Activated CD4-positive, alpha-beta memory T cell treated with anti-CD3 and anti-CD28 coated beads for 36 hours (primary cell): Measurements from ENCODE around the gene KDM4C. TPM values are rescaled to one million over a fixed set of nuclear protein-coding genes. Genes with fewer than 3 reads are reported as not detected.
"Not testable (repeated sequence)": the region's sequence is repeated elsewhere in the genome, so short reads cannot be mapped to it uniquely, and the experiment has no call there.

Source experiments
- CTCF ChIA-PET: fragments of 350-600 bp; sonication (Branson Sonifier 250); formaldehyde crosslinking; loops from one replicate; lab custom pipeline; 2021; ENCODE audit warnings: antibody characterized with exemption, inconsistent platforms; lab: Charles Lee
- POLR2A ChIA-PET: fragments of 350-600 bp; sonication (Branson Sonifier 250); formaldehyde crosslinking; loops from one replicate; lab custom pipeline; 2021; ENCODE audit warnings: antibody characterized with exemption; lab: Charles Lee
- DNase-seq: peaks from one replicate; pipeline ENCODE4 v3.0.0-alpha.2; 2020
- H3K27ac Mint-ChIP-seq: one replicate; pipeline ENCODE4 v1.8.0; 2021; ENCODE audit warnings: mixed read lengths
- H3K27me3 Mint-ChIP-seq: one replicate; pipeline ENCODE4 v1.8.0; 2021; ENCODE audit warnings: mixed read lengths
- H3K36me3 Mint-ChIP-seq: one replicate; pipeline ENCODE4 v1.8.0; 2021; ENCODE audit warnings: mixed read lengths
- H3K4me1 Mint-ChIP-seq: one replicate; pipeline ENCODE4 v1.8.0; 2021; ENCODE audit warnings: low read depth, mixed read lengths
- H3K4me3 Mint-ChIP-seq: one replicate; pipeline ENCODE4 v1.8.0; 2021; ENCODE audit warnings: mild to moderate bottlenecking, mixed read lengths
- H3K9me3 Mint-ChIP-seq: one replicate; pipeline ENCODE4 v1.8.0; 2021; ENCODE audit warnings: mixed read lengths
- intact Hi-C: fragments of 100-400 bp; cut with micrococcal nuclease; formaldehyde crosslinking; loops from one replicate; pipeline ENCODE4 v1.15.1; 2023
- total RNA-seq, 2 experiments: library from RNA; stranded (reverse); gene quantifications; one replicate each; pipeline ENCODE4 v1.2.3, GENCODE V29; 2021

The KDM4C gene
- total RNA-seq, 2 experiments from 2014 or later = 26.2 to 28.8 TPM

DNA sequence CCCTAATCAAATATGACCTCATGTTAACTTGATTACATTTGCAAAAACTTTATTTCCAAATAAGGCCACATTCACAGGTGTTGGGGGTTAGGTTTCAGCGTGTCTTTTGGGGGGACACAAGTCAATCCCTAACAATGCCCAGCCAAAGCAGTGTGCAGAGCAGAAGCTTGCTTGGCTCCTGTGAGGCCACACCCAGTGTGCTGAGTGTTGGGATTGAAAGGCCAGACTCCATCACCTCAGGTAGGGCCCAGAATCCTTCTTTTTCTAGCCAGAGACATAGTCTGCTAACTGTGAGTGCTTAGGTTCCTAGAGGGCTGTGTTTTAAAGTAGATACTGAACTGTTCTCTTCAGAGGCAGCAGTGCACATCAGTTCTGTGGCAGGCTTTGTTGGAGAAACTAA, 27.9 kb downstream of the KDM4C start:
- H3K27ac Mint-ChIP-seq = no peak overlapping the region

DNA sequence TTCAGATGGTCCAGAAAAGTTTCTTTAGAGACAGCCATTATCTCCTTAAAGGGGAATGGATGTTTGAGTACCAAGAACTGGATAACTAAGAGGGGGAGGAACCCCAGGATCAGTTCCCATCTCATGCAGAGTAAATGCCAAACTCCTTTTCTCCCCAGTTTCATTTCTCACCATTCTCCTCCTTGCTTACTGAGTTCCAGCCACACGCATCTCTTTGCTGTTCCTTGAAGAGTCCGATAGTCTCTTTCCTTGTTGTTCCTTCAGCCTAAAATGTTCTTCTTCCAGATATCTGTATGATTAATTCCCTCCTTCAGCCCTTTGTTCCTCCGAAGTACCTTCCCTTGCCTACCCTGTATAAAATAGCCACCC, 30.0 kb downstream of the KDM4C start:
- Mint-ChIP-seq H3K27me3 (no peaks in the 10 kb centered on the region), H3K4me3 (no peak overlapping the region), H3K27ac (no peak overlapping the region), H3K36me3 (peaks cover 6% of the 10 kb centered on the region), H3K4me1 (peaks cover 51% of the 10 kb centered on the region), H3K9me3 (no peaks in the 10 kb centered on the region)
- intact Hi-C loops = no loop called here
- ChIA-PET POLR2A (no interaction called here), CTCF (no interaction called here)
- DNase-seq = no peak

More for the DNA sequence above, 27.9 kb downstream of the KDM4C start:
- peaks cover 3% of the 10 kb centered on the region for H3K36me3 Mint-ChIP-seq
- no peak for DNase-seq
- intact Hi-C loops = no loop called here
- no peaks in the 10 kb centered on the region for H3K9me3 Mint-ChIP-seq
- no peak overlapping the region for H3K4me3 Mint-ChIP-seq
- no peaks in the 10 kb centered on the region for H3K27me3 Mint-ChIP-seq
- peaks cover 63% of the 10 kb centered on the region for H3K4me1 Mint-ChIP-seq
- ChIA-PET CTCF (no interaction called here), POLR2A (no interaction called here)

DNA sequence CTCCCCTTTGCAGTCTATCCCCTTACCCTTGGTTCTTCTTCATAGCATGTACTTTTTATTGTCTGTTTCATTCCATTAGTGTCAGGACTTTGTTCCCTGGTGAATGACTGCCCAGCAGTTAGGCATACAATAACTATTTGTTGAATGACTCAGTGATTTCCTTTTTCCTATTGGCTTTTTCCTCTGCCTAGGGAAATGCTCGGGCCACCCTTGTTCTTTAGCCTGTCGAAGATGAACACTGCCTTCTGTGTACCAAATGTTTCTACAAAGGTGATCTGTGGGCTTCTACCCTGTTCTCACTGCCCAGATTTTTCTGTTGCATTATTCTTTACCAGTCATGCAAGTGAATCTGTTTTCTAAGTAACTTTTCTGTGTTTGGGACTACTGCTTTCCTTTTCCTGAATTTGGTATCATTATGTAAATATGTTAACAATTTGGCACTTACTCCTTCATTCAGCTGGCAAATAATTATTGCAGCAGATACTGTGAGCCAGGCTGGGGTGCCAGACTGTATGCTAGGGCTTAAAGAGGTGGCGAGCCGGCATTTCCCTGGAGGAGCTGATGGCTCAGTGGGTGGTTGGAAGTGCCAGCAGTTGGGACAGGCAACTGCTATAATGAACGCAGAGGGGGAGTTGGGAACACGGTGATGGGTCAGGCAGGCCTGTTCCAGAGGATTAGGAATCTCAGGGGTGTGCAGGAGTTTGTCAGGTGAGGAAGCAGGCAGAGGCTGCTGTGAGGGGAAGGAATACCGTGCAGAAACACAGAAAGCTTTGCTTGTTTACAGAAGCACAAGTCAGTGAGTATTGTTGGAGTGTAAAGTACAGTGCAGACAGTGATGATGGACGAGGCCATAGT, 30.6 kb downstream of the KDM4C start:
- peaks cover 45% of the 10 kb centered on the region for H3K4me1 Mint-ChIP-seq
- no peak overlapping the region for H3K27ac Mint-ChIP-seq
- H3K4me3 Mint-ChIP-seq = no peak overlapping the region
- POLR2A ChIA-PET = no interaction called here
- intact Hi-C loops = no loop called here
- DNase-seq = no peak
- CTCF ChIA-PET = no interaction called here
- H3K36me3 Mint-ChIP-seq = peaks cover 10% of the 10 kb centered on the region
- H3K9me3 Mint-ChIP-seq = no peaks in the 10 kb centered on the region
- H3K27me3 Mint-ChIP-seq = no peaks in the 10 kb centered on the region

DNA sequence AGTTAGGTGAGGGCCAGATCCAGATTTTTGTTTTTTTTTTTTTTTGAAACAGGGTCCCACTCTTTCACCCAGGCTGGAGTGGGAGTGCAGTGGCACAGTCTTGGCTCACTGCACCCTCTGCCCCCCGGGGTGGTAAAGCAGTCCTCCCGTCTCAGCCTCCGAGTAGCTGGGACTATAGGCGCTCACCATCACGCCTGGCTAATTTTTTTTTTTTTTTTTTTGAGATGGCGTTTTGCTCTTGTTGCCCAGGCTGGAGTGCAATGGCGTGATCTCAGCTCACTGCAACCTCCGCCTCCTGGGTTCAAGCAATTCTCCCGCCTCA, 31.2 kb downstream of the KDM4C start:
- CTCF ChIA-PET, H3K4me3 Mint-ChIP-seq, POLR2A ChIA-PET, H3K27me3 Mint-ChIP-seq, DNase-seq, intact Hi-C loops, H3K27ac Mint-ChIP-seq, H3K9me3 Mint-ChIP-seq: not testable (repeated sequence)
- peaks cover 39% of the 10 kb centered on the region for H3K4me1 Mint-ChIP-seq
- H3K36me3 Mint-ChIP-seq = peaks cover 13% of the 10 kb centered on the region

DNA sequence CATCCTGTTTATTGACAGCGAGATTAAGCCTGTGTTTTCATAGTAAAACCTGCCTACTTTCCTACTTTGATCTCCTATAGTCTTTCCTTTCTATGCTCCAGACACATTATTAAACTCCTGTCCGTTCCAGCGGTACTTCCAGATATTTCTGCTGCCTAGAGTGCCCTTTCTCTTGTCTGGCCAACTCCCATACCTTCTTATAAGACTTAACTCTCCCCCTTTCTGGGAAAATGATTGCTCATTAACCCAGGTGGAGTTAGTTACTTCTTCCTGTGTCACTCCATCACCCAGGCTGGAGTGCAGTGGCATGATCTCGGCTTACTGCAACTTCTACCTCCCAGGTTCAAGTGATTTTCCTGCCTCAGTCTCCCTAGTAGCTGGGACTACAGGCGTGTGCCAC, 33.1 kb downstream of the KDM4C start:
- no peak overlapping the region for H3K4me3 Mint-ChIP-seq
- DNase-seq = no peak
- POLR2A ChIA-PET = no interaction called here
- peak overlapping the region; percentile 54 for H3K27ac Mint-ChIP-seq
- no peaks in the 10 kb centered on the region for H3K9me3 Mint-ChIP-seq
- CTCF ChIA-PET = no interaction called here
- peaks cover 24% of the 10 kb centered on the region for H3K4me1 Mint-ChIP-seq
- H3K27me3 Mint-ChIP-seq = no peaks in the 10 kb centered on the region
- intact Hi-C loops = no loop called here
- H3K36me3 Mint-ChIP-seq = peaks cover 18% of the 10 kb centered on the region

DNA sequence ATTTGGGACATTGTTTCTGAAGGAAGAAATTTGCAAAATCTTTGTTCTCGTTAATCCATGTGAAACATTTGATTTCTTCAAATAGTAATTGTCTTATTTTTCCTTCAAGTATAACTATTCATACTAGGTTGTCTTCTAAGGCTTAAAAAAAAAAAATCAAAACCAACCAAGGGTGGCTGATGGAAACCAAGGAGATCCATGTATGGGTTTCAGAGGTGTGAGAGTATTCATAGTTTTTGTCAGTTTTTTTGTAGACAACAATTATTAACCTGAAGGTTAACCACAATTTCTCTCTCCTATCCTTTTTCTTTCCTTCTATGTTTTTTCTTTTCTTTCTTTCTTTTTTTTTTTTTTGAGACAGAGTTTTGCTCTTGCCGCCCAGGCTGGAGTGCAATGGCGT, 35.4 kb downstream of the KDM4C start:
- H3K9me3 Mint-ChIP-seq = no peaks in the 10 kb centered on the region
- H3K27ac Mint-ChIP-seq = no peak overlapping the region
- no peaks in the 10 kb centered on the region for H3K27me3 Mint-ChIP-seq
- H3K36me3 Mint-ChIP-seq = peaks cover 28% of the 10 kb centered on the region
- ChIA-PET CTCF (no interaction called here), POLR2A (no interaction called here)
- no peak overlapping the region for H3K4me3 Mint-ChIP-seq
- intact Hi-C loops = no loop called here
- no peak for DNase-seq
- peaks cover 11% of the 10 kb centered on the region for H3K4me1 Mint-ChIP-seq

DNA sequence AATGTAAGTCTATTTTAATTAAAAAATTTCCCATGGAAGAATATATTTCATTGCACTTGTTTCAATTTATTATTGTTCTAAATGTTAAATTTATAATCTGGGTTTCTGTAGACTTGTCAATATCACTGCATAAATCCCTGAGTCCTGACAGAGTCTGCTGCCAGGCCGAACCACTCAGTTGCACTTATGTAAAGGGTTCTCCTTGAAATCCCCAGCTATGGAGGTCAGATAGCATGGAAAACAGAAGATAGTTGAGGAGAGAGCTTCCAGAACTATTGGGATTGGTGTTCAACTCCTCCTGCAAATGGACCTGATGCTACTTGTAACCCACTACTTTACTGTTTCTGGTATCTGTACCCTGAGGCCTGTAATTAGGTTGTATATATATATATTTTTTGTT, 37.2 kb downstream of the KDM4C start:
- H3K4me3 Mint-ChIP-seq = no peak overlapping the region
- peaks cover 5% of the 10 kb centered on the region for H3K4me1 Mint-ChIP-seq
- H3K27me3 Mint-ChIP-seq = no peaks in the 10 kb centered on the region
- CTCF ChIA-PET = no interaction called here
- peaks cover 31% of the 10 kb centered on the region for H3K36me3 Mint-ChIP-seq
- H3K27ac Mint-ChIP-seq = no peak overlapping the region
- POLR2A ChIA-PET = no interaction called here
- intact Hi-C loops = no loop called here
- H3K9me3 Mint-ChIP-seq = no peaks in the 10 kb centered on the region
- no peak for DNase-seq

DNA sequence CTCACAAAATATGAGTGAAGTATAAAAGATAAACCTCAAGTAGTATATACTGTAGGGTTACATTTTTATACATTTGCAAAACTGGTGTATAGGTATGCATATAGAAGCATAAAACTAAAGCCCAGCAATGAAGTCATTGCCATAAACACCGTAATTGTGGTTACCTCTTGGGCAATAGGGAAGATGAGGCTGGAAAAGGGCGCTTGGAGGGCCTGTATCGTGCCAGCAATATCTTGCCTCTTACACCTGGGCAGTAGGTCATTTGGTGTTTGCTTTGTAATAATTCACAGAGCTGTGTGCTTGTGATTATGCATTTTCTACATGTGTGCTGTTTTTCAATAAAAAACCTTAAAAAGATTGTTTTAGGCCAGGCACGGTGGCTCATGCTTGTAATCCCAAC, 45.2 kb downstream of the KDM4C start:
- ChIA-PET POLR2A (no interaction called here), CTCF (no interaction called here)
- no peak overlapping the region for H3K27ac Mint-ChIP-seq
- intact Hi-C loops = no loop called here
- H3K4me1 Mint-ChIP-seq = no peaks in the 10 kb centered on the region
- H3K4me3 Mint-ChIP-seq = no peak overlapping the region
- H3K36me3 Mint-ChIP-seq = peaks cover 16% of the 10 kb centered on the region
- H3K27me3 Mint-ChIP-seq = no peaks in the 10 kb centered on the region
- no peaks in the 10 kb centered on the region for H3K9me3 Mint-ChIP-seq
- DNase-seq = no peak

DNA sequence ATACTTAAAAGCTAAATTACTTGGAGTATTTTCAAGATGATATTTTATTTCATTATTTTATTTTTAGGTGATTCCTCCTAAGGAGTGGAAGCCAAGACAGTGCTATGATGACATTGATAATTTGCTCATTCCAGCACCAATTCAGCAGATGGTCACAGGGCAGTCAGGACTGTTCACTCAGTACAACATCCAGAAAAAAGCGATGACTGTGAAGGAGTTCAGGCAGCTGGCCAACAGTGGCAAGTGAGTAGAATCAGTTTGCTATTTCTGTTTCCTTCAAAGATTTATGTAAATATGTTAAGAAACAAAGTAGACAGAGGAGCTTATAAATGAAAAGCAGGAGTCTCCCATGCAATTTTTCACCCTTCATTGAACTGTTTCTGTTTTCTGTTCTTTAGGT, 47.8 kb downstream of the KDM4C start:
- CTCF ChIA-PET = no interaction called here
- POLR2A ChIA-PET = interaction anchor here (0.6 kb wide), 1 partner anchor 20 kb away, joined by 3 read pairs; no protein-coding TSS in a partner anchor
- no peaks in the 10 kb centered on the region for H3K9me3 Mint-ChIP-seq
- H3K36me3 Mint-ChIP-seq = peaks cover 14% of the 10 kb centered on the region
- no peaks in the 10 kb centered on the region for H3K27me3 Mint-ChIP-seq
- H3K4me1 Mint-ChIP-seq = no peaks in the 10 kb centered on the region
- no peak for DNase-seq
- intact Hi-C loops = no loop called here
- H3K27ac Mint-ChIP-seq = no peak overlapping the region
- H3K4me3 Mint-ChIP-seq = no peak overlapping the region

DNA sequence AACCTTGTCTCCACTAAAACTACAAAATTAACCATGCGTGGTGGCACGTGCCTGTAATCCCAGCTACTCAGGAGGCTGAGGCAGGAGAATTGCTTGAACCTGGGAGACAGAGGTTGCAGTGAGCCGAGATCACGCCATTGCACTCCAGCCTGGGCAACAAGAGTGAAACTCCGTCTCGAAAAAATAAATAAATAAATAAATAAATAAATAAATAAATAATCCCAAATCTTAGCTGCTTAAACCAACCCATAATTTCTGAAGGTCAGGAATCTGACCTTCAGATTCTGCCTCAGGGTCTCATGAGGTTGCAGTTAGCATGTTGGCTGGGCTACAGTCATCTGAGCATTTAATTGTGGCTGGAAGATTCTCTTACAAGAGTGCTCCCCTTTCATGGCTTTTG, 48.5 kb downstream of the KDM4C start:
- intact Hi-C loops, H3K4me1 Mint-ChIP-seq, H3K27ac Mint-ChIP-seq, H3K9me3 Mint-ChIP-seq, CTCF ChIA-PET, POLR2A ChIA-PET, DNase-seq, H3K4me3 Mint-ChIP-seq, H3K27me3 Mint-ChIP-seq: not testable (repeated sequence)
- peaks cover 14% of the 10 kb centered on the region for H3K36me3 Mint-ChIP-seq

DNA sequence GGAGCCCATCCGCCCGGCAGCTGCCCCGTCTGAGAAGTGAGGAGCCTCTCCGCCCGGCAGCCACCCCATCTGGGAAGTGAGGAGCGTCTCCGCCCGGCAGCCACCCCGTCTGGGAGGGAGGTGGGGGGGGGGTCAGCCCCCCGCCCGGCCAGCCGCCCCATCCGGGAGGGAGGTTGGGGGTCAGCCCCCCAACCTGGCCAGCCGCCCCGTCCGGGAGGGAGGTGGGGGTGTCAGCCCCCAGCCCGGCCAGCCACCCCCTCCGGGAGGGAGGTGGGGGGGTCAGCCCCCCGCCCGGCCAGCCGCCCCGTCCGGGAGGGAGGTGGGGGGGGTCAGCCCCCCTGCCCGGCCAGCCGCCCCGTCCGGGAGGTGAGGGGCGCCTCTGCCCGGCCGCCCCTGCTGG, 49.9 kb downstream of the KDM4C start:
- H3K4me3 Mint-ChIP-seq, POLR2A ChIA-PET: not testable (repeated sequence)
- peaks cover 14% of the 10 kb centered on the region for H3K36me3 Mint-ChIP-seq

DNA sequence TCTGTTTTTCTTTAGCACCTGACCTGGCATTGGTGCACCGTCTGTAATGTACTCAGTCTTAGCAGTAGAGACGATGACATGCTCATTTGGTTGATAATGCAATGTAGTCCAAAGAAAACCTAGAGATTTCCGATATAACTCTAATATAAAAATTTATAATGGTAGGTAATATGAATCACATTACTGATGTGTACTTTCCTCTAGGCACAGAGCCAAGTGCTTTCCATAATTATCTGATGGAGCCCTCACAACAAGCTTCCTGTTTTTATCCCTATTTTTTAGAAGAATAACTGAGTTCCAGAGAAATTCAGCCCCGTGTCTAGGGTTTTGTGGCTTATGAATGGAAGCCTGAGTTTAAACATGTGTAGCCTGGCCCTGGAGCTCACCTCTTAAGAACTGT, 53.7 kb downstream of the KDM4C start:
- no peak for DNase-seq
- Mint-ChIP-seq H3K27me3 (no peaks in the 10 kb centered on the region), H3K27ac (no peak overlapping the region), H3K4me1 (peaks cover 3% of the 10 kb centered on the region), H3K9me3 (no peaks in the 10 kb centered on the region), H3K36me3 (peaks cover 10% of the 10 kb centered on the region), H3K4me3 (no peak overlapping the region)
- intact Hi-C loops = no loop called here
- ChIA-PET POLR2A (no interaction called here), CTCF (no interaction called here)

More for the DNA sequence above, 49.9 kb downstream of the KDM4C start:
- H3K27me3 Mint-ChIP-seq, DNase-seq, intact Hi-C loops, CTCF ChIA-PET, H3K4me1 Mint-ChIP-seq, H3K9me3 Mint-ChIP-seq, H3K27ac Mint-ChIP-seq: not testable (repeated sequence)

DNA sequence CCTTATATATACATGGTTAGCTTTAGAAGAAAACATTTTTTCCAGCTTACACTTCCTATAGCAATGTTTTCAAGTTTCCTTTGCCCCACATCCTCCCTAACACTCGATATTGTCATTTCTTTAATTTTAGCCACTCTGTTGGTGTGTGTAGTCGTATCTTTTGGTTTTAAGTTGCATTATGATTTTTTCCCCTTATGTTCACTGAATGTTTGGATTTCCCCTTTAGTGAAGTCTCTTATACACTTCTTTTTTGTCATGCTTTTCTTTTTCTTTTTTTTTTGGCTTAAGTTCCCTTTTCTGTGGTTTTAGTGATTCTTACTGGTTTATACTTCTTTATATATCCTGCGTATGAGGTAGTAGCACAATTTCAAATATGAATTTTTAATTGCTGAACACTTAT, 58.8 kb downstream of the KDM4C start:
- Mint-ChIP-seq H3K27me3 (no peaks in the 10 kb centered on the region), H3K9me3 (no peaks in the 10 kb centered on the region), H3K4me1 (peaks cover 10% of the 10 kb centered on the region), H3K4me3 (no peak overlapping the region), H3K36me3 (peaks cover 17% of the 10 kb centered on the region), H3K27ac (no peak overlapping the region)
- CTCF ChIA-PET = no interaction called here
- intact Hi-C loops = no loop called here
- POLR2A ChIA-PET = no interaction called here
- no peak for DNase-seq
